GM21576 (cell line): ENCODE measurements around the gene PPDPF.
"Not testable (repeated sequence)": the region's sequence is repeated elsewhere in the genome, so short reads cannot be mapped to it uniquely, and the experiment has no call there.

Source experiments
- ATAC-seq: cut with Tn5 transposase; IDR thresholded peaks from one replicate; pipeline ENCODE4 v1.9.1; 2021; ENCODE audit warnings: mild to moderate bottlenecking, moderate library complexity; ENCODE audit not compliant: unreplicated experiment

PPDPF gene

DNA sequence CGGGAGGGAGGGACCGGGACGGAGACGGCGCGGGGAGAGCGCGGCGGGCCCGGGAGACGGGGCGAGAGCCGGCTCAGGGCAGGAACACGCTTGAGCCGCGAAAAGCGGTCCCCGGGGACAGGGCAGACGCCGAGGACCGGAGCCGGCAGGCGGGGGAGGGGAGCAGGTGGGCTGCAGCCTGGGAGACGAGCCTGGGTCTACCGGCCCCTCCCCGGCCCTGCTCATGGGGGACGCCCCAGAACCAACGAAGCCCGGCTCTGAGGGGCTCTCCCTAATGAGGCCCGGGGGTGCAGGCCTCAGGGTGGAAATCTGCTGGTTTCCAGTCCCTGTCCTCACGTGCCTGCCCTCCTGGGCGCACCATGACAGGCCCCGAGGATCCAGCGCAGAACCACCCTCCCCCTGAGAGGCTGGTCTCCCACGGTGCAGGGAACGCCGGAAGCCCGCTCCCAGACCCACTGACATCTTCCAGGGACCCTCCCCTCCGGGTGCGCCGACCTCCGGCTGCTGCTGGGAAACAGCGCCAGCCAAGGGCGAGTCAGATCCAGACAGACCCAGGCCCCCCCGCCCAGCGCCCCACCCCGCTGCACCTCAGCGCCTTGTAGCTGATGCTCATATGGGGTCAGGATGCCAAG lies 21.1 kb upstream of the PPDPF start:
- no peak for ATAC-seq

GRCh38 chr20:63500151-63500901 lies 20.2 kb upstream of the PPDPF start:
- no peak for ATAC-seq

GRCh38 chr20:63500902-63501817 lies 19.4 kb upstream of the PPDPF start:
- no peak for ATAC-seq

DNA sequence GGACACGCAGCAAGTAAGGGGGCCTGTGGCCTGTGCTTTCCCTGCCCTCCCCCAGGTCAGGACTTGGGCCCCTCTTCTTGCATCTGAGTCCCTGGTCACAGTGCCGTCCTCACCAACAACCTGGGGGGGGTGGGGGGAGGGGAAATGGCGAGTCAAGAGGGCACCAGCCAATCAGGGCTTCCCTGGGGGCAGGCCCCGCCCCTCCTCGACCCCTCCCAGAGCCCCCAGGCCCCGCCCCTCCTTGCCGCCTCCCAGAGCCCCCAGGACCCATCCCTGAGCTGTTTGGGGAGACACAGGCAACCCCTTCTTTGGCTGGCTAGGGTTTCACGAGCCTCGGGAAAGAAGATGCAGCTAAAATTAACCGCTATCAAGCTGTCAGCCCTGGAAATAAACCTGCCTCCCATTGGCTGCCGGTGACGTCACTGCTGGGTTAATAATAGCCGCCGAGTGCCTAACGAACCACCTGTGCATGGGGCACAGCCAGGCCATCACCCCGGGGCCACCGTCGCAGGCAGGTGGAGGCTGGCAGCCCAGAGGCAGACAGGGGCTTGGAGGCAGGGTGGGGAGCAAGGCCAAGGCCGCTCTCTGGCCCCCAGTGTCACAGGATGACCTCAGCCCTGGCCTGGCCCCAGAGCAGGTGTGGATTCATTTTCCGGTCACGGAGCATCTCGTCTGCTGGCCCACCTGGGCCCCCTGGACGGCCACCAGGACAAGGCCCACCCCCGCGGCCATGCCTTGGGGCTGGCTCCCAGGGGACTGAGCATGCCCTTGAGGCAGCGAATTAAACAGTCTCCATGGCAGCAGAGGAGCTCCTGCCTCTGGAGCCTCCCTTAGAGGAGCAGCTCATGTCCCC lies 18.5 kb upstream of the PPDPF start:
- no peak for ATAC-seq

- no peak for ATAC-seq
Observed at GRCh38 chr20:63502671-63503172, 17.8 kb upstream of the PPDPF start.

GRCh38 chr20:63503524-63503923 lies 17.0 kb upstream of the PPDPF start:
- no peak for ATAC-seq

DNA sequence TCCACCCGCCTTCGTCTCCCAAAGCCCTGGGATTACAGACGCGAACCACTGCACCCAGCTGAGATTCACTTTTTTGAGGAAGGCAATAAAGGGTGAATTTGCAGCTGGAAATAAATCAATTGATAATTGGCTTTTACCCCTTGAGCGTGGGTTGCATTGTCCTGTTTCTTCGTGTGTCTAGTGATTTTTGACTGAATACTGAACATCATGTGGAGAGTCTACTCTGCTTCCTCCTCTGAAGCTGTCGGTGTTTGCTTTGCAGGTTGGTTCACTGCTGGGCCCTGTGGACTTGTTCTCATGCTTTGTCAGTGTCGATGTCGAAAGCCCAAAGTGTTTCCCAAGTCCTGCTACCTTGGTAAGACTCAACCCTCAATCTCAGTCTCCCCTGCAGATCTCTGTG lies 15.9 kb upstream of the PPDPF start:
- ATAC-seq, result no peak

DNA sequence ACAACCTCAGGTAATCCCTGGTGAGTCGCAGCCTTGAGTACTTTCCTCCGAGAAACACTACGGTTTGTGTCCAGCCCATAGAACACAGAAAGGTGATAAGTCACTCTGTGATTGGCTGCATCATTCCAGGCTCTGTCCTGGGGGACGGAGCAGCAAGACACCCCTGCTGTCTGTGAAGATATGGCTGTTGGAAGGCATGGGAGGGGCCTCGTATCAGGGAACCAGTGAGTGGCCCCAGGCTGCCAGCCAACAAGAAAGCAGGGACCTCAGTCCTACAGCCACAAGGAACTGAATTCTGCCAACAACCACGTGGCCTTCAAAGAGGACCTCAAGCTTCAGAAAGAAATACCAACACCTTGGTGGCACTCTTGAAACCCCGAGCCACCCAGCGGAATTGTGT lies 15.3 kb upstream of the PPDPF start:
- ATAC-seq, result no peak

- ATAC-seq, result no peak
Observed at GRCh38 chr20:63505723-63506122, 14.8 kb upstream of the PPDPF start.

GRCh38 chr20:63507083-63507743 lies 13.4 kb upstream of the PPDPF start:
- no peak for ATAC-seq

- no peak for ATAC-seq
Observed at GRCh38 chr20:63508072-63508768, 12.3 kb upstream of the PPDPF start.

DNA sequence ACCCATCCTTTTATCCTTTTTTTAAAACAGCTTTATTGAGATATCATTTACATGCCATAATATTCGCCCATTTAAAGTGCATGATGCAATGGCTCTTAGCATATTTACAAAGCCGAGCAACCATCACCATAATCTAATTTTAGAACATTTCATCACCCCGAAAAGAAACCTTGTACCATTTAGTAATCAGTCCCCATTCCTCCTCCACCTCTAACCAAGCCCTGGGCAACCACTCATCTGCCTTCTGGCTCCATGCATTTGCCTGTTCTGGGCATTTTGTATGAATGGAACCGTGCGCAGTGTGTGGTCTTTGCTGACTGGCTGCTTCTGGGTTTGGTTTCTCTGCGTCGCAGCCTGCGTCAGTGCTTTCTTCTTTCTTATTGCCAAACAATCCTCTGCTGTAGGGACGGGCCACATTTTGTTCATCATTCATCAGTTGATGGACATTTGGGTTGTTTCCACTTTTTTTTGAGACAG lies 11.4 kb upstream of the PPDPF start:
- ATAC-seq, result no peak

DNA sequence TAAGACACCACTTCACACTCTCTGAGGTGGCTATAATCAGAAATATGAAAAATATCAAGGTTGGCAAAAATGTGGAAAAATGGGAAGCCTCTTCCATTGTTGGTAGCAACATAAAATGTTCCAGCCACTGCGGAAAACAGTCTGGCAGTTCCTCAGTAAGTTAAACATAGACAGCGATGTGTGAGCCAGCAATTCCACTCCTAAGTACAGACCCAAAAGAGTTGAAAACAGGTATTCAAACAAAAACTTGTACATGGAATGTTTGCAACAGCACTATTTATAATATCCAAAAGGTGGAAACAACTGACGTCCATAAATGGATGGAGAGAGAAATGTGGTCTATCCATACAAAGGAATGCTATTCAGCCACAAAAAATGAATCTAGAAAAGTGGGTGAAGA lies 7.4 kb upstream of the PPDPF start:
- ATAC-seq, result no peak

DNA sequence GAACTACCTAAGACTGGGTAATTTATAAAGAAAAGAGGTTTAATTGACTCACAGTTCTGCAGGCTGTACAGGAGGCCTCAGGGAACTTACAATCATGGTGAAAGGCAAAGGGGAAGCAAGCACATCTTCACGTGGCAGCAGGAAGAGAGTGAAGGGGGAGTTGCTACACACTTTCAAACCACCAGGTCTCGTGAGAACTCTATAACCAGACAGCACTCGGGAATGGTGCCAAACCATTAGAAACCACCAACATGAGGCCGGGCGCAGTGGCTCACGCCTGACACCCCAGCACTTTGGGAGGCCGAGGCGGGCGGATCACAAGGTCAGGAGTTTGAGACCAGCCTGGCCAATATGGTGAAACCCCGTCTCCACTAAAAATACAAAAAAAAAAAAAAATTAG lies 6.0 kb upstream of the PPDPF start:
- not testable (repeated sequence) for ATAC-seq

GRCh38 chr20:63517376-63518309 lies 2.9 kb upstream of the PPDPF start:
- ATAC-seq, result no peak

DNA sequence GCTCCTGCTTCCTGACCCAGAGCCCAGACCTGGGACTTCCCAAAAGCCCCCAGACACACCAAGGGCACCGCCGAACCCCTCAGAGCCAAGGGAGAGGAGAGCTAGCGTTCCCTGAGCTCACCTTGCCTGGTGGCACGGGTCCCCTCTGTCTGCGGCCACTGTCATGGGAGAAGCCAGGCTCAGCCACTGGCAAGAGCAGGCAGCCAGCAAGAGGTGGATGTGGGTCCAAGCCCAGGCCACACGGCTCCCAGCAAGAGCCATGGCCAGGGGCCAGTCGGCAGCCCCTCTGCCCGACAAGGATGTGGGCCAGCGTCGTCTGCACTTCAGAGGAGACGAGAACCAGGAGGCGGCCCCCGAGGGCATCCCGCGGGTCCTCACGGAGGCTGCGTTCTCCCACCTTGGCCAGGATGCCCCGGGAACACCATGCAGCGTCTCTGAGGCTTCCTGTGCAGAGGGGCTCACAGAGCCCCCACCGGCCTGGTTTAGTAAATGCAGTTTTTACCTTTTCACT lies 2.2 kb upstream of the PPDPF start:
- ATAC-seq, result no peak

- ATAC-seq, result no peak
Observed at GRCh38 chr20:63518946-63519667, 1.5 kb upstream of the PPDPF start.
